Measurements from ENCODE around the gene GABARAPL2.

The GABARAPL2 gene

DNA sequence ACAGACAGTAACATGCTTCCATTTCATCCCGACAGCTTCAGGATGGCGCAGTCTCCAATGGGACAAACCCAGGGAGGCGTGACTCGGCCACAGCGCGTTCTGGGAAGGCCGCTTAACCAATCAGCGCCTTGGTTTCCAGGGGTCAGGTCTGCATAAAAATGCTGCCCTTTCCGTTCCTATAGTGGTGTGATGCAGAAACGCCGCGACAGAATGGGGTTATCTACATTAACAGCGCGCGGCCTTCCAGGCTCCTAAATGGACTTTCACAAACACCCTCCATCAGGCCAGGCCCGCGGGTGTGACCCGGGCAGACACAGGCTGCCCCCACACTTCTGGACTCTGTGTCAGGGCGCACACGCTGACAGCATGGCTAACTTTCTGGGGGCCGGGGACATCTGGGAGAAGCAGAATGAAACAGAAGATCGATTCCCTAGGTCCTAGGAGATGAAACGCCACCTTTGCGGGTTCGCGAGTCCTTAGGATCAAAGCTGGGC, 10.9 kb upstream of the GABARAPL2 start:
- DNase-seq (ENCODE audit: low read depth) = no peak

DNA sequence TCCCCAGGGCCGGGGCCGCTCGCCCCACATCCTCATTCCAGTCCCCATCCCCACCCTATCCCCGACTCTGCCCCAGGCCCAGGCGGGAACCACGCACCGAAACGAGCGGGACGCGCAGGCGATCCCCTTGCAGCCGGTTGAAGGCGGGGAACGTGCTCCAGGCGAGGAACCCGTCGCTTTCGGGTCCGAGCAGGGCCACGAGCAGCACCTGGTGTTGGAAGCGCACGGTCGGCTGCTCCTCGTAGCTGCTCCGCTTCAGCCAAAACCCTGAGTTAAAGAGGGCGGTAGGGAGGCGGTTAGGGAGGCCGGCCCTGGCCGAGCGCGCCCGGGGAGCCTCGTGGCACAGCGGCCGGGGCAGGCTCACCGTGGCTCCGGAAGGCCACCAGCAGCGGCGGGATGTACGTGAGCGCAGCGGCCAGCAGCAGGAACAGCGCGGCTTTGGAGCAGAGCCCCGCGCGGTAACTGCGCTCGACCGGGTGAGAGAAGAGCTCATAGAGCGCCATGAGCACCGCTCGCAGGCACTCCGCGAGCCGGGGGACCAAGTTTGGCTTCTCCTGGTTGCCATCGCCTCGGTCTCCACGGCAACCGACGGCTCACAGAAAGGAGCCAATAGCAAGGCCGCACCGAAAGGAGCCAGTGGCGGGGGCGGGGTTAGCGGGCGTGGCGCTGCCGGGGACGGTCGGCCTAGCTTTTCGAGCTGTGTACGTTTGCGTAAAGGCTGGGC, 10.3 kb upstream of the GABARAPL2 start, which contains the start of gene TMEM231:
Gene TMEM231 (minus strand): TSS at position 546 of the 724 bp plus-strand sequence. CDS start 43 bp downstream, at position 503.
- peak; percentile 92 for DNase-seq (ENCODE audit: low read depth)

DNA sequence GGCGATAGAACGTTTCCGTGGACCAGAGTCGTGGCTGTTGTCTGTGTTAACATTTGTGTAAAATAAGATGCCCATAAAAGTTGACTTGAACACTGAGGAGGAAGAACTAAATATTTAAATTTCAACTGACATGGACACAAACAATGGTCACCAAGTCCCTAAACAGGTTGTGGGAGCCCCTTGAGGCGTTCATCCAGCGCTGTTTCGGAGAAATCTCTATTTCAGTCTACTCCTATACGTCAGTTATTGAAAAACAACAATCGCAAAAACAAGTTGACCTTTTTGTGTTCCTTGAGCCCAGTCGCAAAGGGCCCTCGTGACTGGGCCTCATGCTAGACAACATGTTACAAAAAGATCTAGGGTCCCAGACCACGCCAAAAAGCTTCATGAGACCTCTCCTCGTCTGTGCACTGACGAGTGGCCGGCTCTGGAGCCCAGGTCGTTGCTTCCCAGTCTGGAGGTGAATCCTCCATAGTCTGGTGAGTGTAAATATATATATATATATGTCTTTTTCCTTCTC, 9.7 kb upstream of the GABARAPL2 start:
- DNase-seq (ENCODE audit: low read depth) = no peak

DNA sequence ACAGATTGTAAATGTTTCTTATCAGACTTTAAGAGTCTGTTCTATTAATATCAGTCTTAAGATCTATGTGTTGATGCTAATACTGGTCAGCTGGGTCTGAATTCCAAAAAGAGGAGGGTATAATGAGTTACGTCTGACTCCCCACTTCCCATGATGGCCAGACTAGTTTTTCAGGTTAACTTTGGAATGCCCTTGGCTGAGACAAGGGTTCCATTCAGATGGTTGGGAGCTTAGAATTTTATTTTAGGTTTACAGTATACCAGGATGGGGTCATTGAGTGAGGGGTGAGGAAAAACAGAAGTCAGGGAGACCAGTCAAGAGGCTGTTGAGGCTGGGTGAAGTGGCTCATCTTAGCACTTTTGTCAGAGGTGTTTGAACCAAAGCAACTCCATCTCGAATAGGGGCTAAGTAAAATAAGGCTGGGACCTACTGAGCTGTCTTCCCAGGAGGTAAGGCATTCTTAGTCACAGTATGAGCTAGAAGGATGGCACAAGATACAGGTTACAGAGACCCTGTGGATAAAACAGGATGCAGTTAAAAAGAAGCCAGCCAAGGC, 7.3 kb upstream of the GABARAPL2 start:
- no peak for DNase-seq (ENCODE audit: low read depth)

- DNase-seq (ENCODE audit: low read depth) = no peak
These were observed 6.4 kb upstream of the GABARAPL2 start for GRCh38 chr16:75559564-75560372.

DNA sequence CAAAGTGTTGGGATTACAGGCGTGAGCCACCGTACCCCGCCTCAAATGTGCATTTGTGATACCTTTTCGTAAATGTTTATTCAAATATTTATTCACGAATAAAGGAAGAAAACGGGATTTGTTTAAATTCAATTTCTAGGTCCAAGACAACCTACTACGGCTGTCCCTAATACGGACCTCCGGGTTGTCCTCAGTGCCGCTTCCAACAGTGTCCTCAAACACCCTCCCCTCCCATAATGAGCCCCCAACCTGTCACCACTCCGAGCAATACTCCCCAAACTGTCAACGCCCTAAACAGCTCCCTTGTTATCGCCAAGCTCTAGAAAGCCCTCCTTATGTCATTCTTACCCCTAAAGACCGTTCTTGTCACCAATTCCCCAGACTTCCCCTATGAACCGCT, 539 bp upstream of the GABARAPL2 start:
- DNase-seq (ENCODE audit: low read depth) = no peak

- DNase-seq (ENCODE audit: low read depth) = no peak
These were observed 628 bp downstream of the GABARAPL2 start for GRCh38 chr16:75566758-75567255.

DNA sequence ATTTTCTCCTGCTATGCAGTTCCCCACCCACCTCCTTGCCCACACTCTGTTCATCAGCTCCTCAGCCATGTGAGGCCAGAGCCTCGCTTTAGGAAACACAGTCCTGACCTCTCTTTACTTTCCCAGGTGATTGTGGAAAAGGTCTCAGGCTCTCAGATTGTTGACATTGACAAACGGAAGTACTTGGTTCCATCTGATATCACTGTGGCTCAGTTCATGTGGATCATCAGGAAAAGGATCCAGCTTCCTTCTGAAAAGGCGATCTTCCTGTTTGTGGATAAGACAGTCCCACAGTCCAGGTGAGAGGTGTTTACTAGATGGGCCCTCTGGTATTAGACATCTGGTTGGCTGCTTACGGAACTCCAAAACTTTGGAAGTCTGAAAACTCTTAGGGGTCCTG, 1.7 kb downstream of the GABARAPL2 start:
- no peak for DNase-seq (ENCODE audit: low read depth)

GRCh38 chr16:75570396-75571065, 4.4 kb downstream of the GABARAPL2 start:
- DNase-seq (ENCODE audit: low read depth) = no peak

GRCh38 chr16:75572864-75573542, 6.8 kb downstream of the GABARAPL2 start:
- no peak for DNase-seq (ENCODE audit: low read depth)

DNA sequence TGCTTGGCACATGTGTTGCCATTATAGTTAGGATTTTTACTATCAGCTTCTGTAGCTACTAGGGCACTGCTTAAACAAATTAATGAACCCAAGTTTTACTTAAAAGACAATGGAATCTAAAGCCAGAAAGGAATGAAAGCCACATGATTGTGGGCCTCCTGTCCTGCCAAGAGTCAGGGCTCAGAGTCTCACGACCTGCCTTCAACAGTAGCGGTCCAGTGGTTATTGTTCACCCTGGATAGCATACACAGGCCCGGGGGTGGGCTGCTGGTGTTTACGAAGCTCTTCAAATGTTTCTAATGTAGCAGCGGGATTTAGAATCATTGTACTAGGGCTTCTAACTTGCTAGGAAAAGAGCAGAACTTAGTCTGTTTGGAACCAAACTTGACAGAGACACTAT, 7.8 kb downstream of the GABARAPL2 start:
- no peak for DNase-seq (ENCODE audit: low read depth)

- no peak for DNase-seq (ENCODE audit: low read depth)
These were observed 9.8 kb downstream of the GABARAPL2 start for GRCh38 chr16:75575958-75576357.

DNA sequence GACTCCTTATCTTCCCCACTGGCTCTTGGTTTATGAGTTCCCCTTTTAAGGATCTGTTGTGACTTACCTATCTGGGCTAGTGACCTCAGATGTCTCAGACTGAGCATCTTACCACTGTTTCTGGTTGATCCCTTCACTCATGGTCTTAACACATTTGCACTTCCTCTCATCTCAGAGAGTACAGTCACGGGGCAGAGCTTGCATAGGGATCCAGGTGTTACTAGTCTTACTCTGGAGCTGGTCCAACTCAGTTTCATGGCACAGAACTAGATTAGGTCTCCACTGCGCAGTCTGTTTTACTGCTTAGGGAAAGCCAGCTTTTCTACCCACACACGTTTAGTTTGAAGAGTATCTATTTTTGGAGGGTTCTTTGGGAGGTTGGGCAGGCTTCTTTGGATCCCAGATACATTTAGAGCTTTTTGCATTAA, 10.2 kb downstream of the GABARAPL2 start:
- DNase-seq (ENCODE audit: low read depth) = no peak

DNA sequence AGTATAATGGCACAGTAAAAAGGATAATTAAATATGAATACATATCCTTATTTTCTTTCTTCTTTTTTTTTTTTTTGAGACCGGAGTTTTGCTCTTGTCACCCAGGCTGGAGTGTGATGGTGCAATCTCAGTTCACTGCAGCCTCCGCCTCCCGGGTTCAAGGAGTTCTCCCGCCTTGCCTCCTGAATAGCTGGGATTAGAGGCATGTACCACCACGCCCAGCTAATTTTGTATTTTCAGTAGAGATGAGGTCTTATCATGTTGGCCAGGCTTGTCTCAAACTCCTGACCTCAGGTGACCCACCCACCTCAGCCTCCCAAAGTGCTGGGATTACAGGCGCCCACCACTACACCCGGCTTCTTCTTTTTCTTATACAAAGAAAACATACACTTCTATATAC, 12.0 kb downstream of the GABARAPL2 start:
- DNase-seq (ENCODE audit: low read depth) = no peak

DNA sequence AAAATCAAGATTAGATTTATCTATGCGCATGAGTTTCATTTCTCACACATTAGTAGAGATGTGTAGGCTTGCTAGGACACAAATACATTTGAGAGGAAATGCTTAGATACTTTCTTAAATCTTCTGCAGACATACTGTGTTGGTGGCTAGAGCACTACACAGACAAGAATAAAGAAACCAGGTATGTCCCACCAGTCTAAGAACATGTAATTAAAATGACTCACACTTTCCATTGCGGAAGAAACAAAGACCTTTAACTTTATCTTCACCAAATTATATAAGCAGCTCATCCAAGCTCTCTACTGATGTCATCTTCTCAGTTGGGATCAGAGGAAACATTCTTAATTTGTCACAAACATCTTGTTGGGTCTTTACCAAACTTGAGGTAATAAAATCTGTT, 12.5 kb downstream of the GABARAPL2 start:
- no peak for DNase-seq (ENCODE audit: low read depth)

DNA sequence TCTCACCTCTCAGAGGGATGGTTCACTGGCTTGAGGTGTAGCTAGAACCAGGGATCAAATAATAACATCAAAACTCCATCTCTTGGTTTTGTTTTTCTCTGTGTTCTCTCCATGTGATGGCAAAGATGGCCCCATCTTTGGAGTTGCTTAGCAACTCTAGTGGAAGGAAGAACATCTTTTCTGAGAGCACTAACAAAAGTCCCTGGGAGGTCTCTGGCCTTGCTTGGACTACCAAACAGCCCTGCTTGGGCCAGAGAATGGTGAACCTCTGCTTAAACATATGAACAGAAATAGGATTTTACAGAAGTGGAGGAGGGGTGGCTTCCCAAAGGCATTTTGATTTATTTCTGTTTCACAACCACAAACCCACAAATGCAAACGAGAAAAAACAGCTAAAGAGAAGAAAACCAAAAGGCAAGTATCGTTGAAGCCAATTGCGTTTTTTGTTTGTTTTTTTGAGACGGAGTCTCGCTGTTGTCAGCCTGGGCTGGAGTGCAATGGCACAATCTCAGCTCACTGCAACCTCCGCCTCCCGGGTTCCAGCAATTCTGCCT, 13.2 kb downstream of the GABARAPL2 start:
- no peak for DNase-seq (ENCODE audit: low read depth)

DNA sequence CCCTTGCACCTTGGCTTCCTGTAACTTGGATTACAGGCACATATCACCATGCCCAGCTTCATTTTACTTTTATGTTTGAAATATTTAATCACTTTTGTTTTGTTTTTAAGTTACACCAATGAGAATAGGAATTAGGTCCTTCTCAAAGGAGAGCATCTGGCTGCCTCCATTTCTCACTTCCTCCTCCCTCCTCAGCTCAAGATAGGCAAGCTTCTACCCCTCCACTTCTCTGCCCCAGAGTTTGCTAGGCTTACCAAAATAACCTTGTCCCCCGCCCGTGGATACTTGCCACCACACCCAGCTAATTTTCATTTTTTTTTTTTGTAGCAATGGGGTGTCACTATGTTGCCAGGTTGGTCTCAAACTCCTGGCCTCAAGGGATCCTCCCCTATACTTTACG, 17.9 kb downstream of the GABARAPL2 start:
- no peak for DNase-seq (ENCODE audit: low read depth)

DNA sequence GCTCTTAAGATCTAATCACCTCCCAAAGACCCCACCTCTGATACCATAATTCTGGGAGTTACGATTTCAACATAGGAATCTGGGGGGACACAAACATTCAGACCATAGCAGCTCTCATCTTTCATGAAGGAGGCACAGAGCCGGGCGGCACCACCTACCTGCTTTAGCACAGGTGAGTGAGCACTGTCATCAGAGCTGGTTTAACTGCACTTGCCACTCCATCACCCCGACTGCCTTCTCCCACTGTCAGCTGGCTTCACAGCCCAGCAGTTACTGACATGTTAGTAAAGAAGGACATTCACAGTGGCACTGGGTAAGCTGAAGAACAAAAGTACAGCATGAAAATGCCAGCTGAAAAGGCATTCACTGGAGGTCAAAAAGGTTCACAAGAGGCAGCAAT, 22.5 kb downstream of the GABARAPL2 start:
- no peak for DNase-seq (ENCODE audit: low read depth)

DNA sequence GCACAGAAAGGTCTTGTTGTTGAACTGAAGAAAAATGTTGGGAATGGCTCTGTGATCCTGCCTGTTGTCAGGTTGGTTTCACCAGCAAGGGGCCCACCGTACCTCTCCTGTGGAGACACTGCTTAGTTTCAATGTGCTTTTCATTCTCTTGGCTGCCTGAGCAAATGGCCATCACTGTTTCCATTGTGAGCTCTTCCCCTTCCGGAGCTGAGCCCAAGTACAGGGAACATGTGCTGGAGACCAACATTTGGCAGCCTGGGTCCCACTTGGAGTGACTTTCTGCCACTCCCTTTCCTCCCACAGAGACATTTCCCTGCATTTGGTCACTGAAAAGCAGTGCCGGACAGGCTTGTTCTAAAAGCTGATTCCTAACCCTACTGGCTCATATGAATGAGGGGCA, 23.1 kb downstream of the GABARAPL2 start:
- no peak for DNase-seq (ENCODE audit: low read depth)

- no peak for DNase-seq (ENCODE audit: low read depth)
These were observed 25.0 kb downstream of the GABARAPL2 start for GRCh38 chr16:75590920-75591843.

Data from stimulated activated CD8-positive, alpha-beta memory T cell treated with anti-CD3 and anti-CD28 coated beads, Interleukin-12 subunit alpha, Interleukin-12 subunit beta, amount 100 ng/mL, for 1 hour (primary cell).